B cell (primary cell): ENCODE data around the gene WDR90. TPM values are rescaled to one million over a fixed set of nuclear protein-coding genes. Genes with fewer than 3 reads are reported as not detected.

Experiments
- ATAC-seq: fragments of 200-7000 bp; cut with Tn5 transposase; one replicate; pipeline ENCODE4 v1.10.0; 2021; ENCODE audit warnings: low read depth, mild to moderate bottlenecking, moderate number of reproducible peaks, moderate library complexity
- CTCF ChIA-PET: fragments of 350-600 bp; sonication (Branson Sonifier 250); formaldehyde crosslinking; loops from one replicate; lab custom pipeline; 2021; ENCODE audit warnings: antibody characterized with exemption, inconsistent platforms; lab: Charles Lee
- POLR2A ChIA-PET: fragments of 350-600 bp; sonication (Branson Sonifier 250); formaldehyde crosslinking; loops from one replicate; lab custom pipeline; 2021; ENCODE audit warnings: antibody characterized with exemption; lab: Charles Lee
- DNase-seq: peaks from one replicate; pipeline ENCODE4 v3.0.0; 2013
- H2AFZ ChIP-seq: 2 replicates; pipeline ENCODE4 v1.6.1; 2012; ENCODE audit warnings: mild to moderate bottlenecking, low read depth, low read length; ENCODE audit not compliant: insufficient read depth, poor library complexity, severe bottlenecking
- H3K27ac ChIP-seq, 2 donors: 1 replicate in 1 of 2; 2 replicates in 1 of 2; pipeline ENCODE4 v1.5.1; 2012 to 2013; ENCODE audit warnings: low read length in 2 of 2, mild to moderate bottlenecking in 2 of 2, moderate library complexity in 1 of 2
- H3K27me3 ChIP-seq, 4 experiments: fragments of 200-600 bp in 1 of 4; sonication (generic) in 1 of 4; replicated peaks in 1 of 4; 1 replicate in 2 of 4; 2 replicates in 2 of 4; pipeline versions ENCODE4 v1.6.1 to v1.7.0; 2013 to 2016; ENCODE audit warnings: low read length in 3 of 4, mild to moderate bottlenecking in 2 of 4, mixed read lengths in 1 of 4, moderate library complexity in 1 of 4; ENCODE audit not compliant: insufficient read depth in 4 of 4, control insufficient read depth in 3 of 4; ENCODE audit errors: control extremely low read depth in 1 of 4
- H3K36me3 ChIP-seq, 2 experiments: replicated peaks in 1 of 2; 1 replicate in 1 of 2; 2 replicates in 1 of 2; pipeline versions ENCODE4 v1.6.1 to v1.7.1; 2013; ENCODE audit warnings: low read length in 1 of 2; ENCODE audit not compliant: insufficient read depth in 2 of 2, control insufficient read depth in 1 of 2; ENCODE audit errors: control extremely low read depth in 1 of 2, extremely low read depth in 1 of 2
- H3K4me1 ChIP-seq, 2 donors: fragments of 200-600 bp in 1 of 2; sonication (generic) in 1 of 2; 1 replicate in 1 of 2; 2 replicates in 1 of 2; pipeline versions ENCODE4 v1.5.1 to v1.6.1; 2013 to 2017; ENCODE audit warnings: low read length in 2 of 2; ENCODE audit not compliant: control insufficient read depth in 2 of 2, insufficient read depth in 2 of 2
- H3K4me2 ChIP-seq: replicated peaks from 2 replicates; pipeline ENCODE3; 2012; ENCODE audit warnings: mild to moderate bottlenecking, low read depth, low read length; ENCODE audit not compliant: poor library complexity, severe bottlenecking
- H3K4me3 ChIP-seq, 5 experiments: fragments of 200-600 bp in 1 of 5; sonication (generic) in 1 of 5; 1 replicate in 3 of 5; 2 replicates in 2 of 5; pipeline versions ENCODE4 v1.5.1 to v1.7.0; 2011 to 2016; ENCODE audit warnings: low read length in 4 of 5, mild to moderate bottlenecking in 4 of 5, low read depth in 2 of 5, control low read depth in 1 of 5, moderate library complexity in 1 of 5; ENCODE audit not compliant: insufficient read depth in 1 of 5; ENCODE audit errors: control extremely low read depth in 1 of 5, extremely low read depth in 1 of 5
- H3K79me2 ChIP-seq: fragments of 200-600 bp; sonication (generic); one replicate; pipeline ENCODE4 v1.6.0; 2016; ENCODE audit warnings: low read length; ENCODE audit not compliant: control insufficient read depth, insufficient read depth
- H3K9ac ChIP-seq: fragments of 200-600 bp; sonication (generic); 2 replicates; pipeline ENCODE4 v1.6.1; 2017; ENCODE audit warnings: mild to moderate bottlenecking, low read length, moderate library complexity
- H3K9me3 ChIP-seq, 3 donors: one replicate each; pipeline versions ENCODE4 v1.6.1 to v1.7.1; 2013; ENCODE audit warnings: low read length in 2 of 3; ENCODE audit not compliant: control insufficient read depth in 2 of 3, insufficient read depth in 1 of 3; ENCODE audit errors: control extremely low read depth in 1 of 3
- H4K20me1 ChIP-seq: 2 replicates; pipeline ENCODE4 v1.6.0; 2012; ENCODE audit warnings: mild to moderate bottlenecking, low read length; ENCODE audit not compliant: insufficient read depth, control insufficient read depth, poor library complexity, severe bottlenecking
- H3K27ac Mint-ChIP-seq: one replicate; pipeline ENCODE4 v1.8.0; 2021; ENCODE audit warnings: mixed read lengths
- H3K27me3 Mint-ChIP-seq: one replicate; pipeline ENCODE4 v1.8.0; 2021; ENCODE audit warnings: mixed read lengths
- H3K4me1 Mint-ChIP-seq: one replicate; pipeline ENCODE4 v1.8.0; 2021; ENCODE audit warnings: mixed read lengths
- H3K4me3 Mint-ChIP-seq: one replicate; pipeline ENCODE4 v1.8.0; 2021; ENCODE audit warnings: mixed read lengths
- H3K9me3 Mint-ChIP-seq: one replicate; pipeline ENCODE4 v1.8.0; 2022; ENCODE audit warnings: mixed read lengths; ENCODE audit not compliant: insufficient read depth
- EZH2 ChIP-seq: IDR thresholded peaks from 2 replicates; pipeline ENCODE4 v1.6.1; 2012; ENCODE audit warnings: borderline replicate concordance, low read depth, mild to moderate bottlenecking, moderate library complexity, low read length; ENCODE audit not compliant: insufficient read depth, poor library complexity, severe bottlenecking
- WGBS: methylation state at CpG from one replicate; pipeline ENCODE4 v1.1.5; 2013; ENCODE audit warnings: missing lambda C conversion rate; ENCODE audit not compliant: insufficient coverage; 5-methylcytosine and 5-hydroxymethylcytosine counted together
- intact Hi-C: fragments of 100-400 bp; cut with micrococcal nuclease; formaldehyde crosslinking; loops from one replicate; pipeline ENCODE4 v1.10.0; 2022
- polyA plus RNA-seq: library from polyadenylated mRNA; depleted of rRNA; stranded (reverse); fragments of >200 nt; gene quantifications from 2 replicates; pipeline ENCODE4 v1.2.3, GENCODE V29; 2012
- total RNA-seq, 2 donors: library from RNA; stranded (reverse); fragments of 120-200 nt in 1 of 2; gene quantifications; 1 replicate in 1 of 2; 2 replicates in 1 of 2; pipeline versions ENCODE4 v1.2.3 to v1.2.4, GENCODE V29; 2013 to 2022
- TF ChIP-seq, protein P1 (sequence below): fragments of 200-600 bp; IDR thresholded peaks from one replicate; pipeline ENCODE4 v1.8.0; 2022; ENCODE audit warnings: antibody characterized with exemption, mild to moderate bottlenecking

The WDR90 gene
- total and polyA plus RNA-seq, 2 donors (not counting 1 experiment from before 2014, with no cell fraction given) = 23.1 to 34.7 TPM

DNA sequence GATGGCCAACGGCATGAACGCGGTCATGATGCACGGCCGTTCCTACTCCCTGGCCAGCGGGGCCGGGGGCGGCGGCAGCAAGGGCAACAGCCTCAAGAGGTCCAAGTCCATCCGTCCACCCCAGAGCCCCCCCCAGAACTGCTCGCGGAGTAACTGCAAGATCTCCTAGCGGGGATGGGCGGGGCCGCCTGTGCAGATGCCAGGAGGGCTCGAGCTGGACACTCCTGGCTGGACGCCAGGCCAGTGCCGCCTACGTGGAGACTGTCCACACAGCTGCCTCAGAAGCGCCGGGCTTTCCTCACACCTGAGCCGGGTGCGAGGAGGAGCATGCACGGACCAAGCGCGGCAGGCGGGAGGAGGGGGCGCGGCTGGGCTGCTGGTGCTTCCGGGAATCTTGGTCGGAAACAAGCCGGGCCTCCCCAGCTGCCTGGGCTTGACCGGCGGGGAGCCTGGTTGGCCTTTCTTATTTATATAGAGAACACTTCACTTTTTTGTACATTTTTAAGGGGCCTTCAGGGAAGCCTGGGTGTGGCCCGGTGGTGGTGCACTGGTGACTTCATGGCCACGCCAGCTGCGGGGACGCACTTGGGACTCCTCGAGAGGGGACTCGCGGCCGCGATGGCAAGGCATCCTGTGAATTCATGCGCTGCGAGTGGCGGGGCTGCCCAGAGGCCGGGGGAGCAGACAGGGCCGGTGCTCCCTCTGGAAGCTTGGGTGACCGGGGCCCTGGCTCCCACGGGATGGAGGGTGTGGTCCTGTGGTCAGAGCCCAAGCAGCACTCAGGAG lies 21.5 kb upstream of the WDR90 start:
- intact Hi-C loops = no loop called here
- no peak overlapping the region for H3K27ac ChIP-seq
- 96% methylated on average over 39 of the region's 50 CpGs for WGBS
- Mint-ChIP-seq H3K4me1 (no peaks in the 10 kb centered on the region), H3K4me3 (no peak overlapping the region), H3K27ac (no peak overlapping the region), H3K9me3 (no peaks in the 10 kb centered on the region), H3K27me3 (no peaks in the 10 kb centered on the region)
- H3K36me3 ChIP-seq = peaks cover 0 to 12% of the 10 kb centered on the region in 2 experiments
- POLR2A ChIA-PET = interaction anchor here (0.6 kb wide), 1 partner anchor 1384 kb away, joined by 6 read pairs; no protein-coding TSS in a partner anchor
- H3K4me3 ChIP-seq = no peak overlapping the region
- H3K27me3 ChIP-seq = no peaks in the 10 kb centered on the region
- TF ChIP-seq, protein P1, sequence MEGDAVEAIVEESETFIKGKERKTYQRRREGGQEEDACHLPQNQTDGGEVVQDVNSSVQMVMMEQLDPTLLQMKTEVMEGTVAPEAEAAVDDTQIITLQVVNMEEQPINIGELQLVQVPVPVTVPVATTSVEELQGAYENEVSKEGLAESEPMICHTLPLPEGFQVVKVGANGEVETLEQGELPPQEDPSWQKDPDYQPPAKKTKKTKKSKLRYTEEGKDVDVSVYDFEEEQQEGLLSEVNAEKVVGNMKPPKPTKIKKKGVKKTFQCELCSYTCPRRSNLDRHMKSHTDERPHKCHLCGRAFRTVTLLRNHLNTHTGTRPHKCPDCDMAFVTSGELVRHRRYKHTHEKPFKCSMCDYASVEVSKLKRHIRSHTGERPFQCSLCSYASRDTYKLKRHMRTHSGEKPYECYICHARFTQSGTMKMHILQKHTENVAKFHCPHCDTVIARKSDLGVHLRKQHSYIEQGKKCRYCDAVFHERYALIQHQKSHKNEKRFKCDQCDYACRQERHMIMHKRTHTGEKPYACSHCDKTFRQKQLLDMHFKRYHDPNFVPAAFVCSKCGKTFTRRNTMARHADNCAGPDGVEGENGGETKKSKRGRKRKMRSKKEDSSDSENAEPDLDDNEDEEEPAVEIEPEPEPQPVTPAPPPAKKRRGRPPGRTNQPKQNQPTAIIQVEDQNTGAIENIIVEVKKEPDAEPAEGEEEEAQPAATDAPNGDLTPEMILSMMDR = no peak
- no peak for TF ChIP-seq EZH2
- no peak for ATAC-seq
- CTCF ChIA-PET = no interaction called here
- H2AFZ ChIP-seq = no peak overlapping the region
- H4K20me1 ChIP-seq = no peaks in the 10 kb centered on the region
- no peak overlapping the region for H3K4me2 ChIP-seq
- no peak for DNase-seq
- H3K9me3 ChIP-seq = no peaks in the 10 kb centered on the region
- H3K79me2 ChIP-seq = no peaks in the 10 kb centered on the region
- H3K9ac ChIP-seq = no peak overlapping the region
- no peaks in the 10 kb centered on the region for H3K4me1 ChIP-seq
